ENCODE measurements around the gene SPEN. TPM values are rescaled to one million over a fixed set of nuclear protein-coding genes. Genes with fewer than 3 reads are reported as not detected.

The SPEN gene
- total RNA-seq, 1 experiment from 2014 or later, result 28.9 TPM

GRCh38 chr1:15852036-15852827 lies 4.7 kb downstream of the SPEN start:
- no peak for DNase-seq (ENCODE audit: low read depth)

- DNase-seq (ENCODE audit: low read depth), result peak; percentile 49
Observed at GRCh38 chr1:15852828-15853302, 5.4 kb downstream of the SPEN start.

DNA sequence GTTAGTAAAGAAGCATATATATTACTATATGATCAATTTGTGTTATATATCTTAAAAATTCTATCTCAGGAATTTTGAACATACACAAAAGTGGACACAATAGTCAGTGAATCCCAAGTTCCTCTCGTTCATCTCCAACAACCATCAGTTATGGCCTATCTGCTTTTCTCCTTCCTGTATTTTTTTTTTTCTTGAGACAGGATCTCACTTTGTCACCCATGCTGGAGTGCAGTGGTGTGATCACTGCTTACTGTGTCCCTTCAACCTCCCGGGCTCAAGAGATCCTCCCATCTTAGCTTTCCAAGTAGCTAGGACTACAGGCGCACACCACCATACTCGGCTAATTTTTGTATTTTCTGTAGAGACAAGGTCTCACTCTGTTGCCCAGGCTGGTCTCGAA lies 9.4 kb downstream of the SPEN start:
- DNase-seq (ENCODE audit: low read depth), result no peak

DNA sequence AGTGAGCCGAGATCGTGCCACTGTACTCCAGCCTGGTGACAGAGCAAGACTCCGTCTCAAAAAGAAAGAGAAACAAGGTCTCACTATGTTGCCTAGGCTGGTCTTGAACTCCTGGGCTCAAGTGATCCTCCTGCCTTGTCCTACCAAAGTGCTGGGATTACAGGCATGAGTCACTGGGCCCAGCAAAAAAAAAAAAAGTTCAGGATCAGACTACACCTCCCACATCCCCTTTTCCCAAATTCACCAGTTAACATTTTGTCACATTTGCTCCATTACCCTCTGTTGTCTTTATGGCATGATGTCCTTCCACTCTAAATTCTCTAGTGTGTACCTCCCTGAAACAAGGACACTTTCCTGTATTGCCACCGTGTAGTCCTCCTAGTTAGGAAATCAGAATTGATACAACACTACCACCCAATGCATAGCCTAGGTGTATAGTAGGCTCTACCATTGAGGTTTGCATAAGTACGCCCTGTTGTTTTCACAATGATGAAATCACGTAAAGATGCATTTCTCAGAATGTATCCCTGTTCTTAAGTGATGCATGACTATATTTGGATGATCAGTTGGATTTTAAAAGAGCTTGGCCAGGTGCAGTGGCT lies 10.7 kb downstream of the SPEN start:
- peak; percentile 21 for DNase-seq (ENCODE audit: low read depth)

DNA sequence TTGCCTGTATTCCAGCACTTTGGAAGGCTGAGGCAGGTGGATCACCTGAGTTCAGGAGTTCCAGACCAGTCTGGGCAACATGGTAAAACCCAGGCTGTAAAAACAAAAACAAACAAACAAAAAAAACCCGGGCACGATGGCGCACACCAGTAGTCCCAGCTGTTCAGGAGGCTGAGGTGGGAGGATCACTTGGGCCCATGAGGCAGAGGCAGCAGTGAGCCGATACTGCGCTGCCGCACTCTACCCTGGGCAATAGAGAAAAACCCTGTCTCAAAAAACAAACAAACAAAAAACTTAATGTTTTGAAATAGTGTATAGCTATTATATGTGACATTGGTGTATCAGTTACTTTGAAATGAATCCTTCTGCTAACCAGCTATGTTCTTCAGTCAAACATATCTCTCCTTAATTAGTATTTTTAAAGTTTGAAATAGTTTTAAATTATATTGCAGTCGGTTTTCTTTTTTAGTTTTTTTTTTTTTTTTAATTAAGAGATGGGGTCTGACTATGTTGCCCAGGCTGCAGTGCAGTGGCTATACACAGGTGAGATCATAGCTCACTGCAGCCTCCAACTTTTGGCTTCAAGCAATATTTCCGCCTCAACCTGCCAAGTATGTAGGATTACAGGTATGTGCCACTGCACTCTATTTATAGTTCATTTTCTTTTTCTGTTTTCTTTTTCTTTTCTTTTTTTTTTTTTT lies 11.3 kb downstream of the SPEN start:
- DNase-seq (ENCODE audit: low read depth), result no peak

GRCh38 chr1:15863156-15863901 lies 15.8 kb downstream of the SPEN start:
- DNase-seq (ENCODE audit: low read depth), result no peak

- DNase-seq (ENCODE audit: low read depth), result peak; percentile 46
Observed at GRCh38 chr1:15866721-15867201, 19.3 kb downstream of the SPEN start.

GRCh38 chr1:15867288-15867687 lies 19.8 kb downstream of the SPEN start:
- no peak for DNase-seq (ENCODE audit: low read depth)

GRCh38 chr1:15869413-15869812 lies 21.9 kb downstream of the SPEN start:
- no peak for DNase-seq (ENCODE audit: low read depth)

DNA sequence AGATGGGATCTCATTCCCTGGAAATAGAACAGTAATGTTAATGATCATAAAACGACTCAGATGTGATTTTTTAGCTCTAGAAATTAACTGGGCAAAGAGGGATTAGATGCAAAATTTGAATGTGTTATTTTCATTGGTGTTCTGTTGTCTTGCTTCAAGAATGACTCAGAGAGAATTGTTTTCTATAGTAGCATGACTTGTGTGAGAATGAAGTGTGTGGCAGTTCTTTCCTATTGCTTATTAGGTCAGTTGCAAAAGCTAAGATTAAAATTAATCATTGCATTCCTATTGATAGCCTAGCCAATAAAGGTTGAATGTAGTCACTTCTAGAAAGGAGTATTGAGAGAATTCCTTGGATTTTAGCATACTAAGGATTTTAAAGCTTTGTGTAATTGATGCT lies 22.9 kb downstream of the SPEN start:
- DNase-seq (ENCODE audit: low read depth), result no peak

- no peak for DNase-seq (ENCODE audit: low read depth)
Observed at GRCh38 chr1:15874471-15874870, 27.0 kb downstream of the SPEN start.

DNA sequence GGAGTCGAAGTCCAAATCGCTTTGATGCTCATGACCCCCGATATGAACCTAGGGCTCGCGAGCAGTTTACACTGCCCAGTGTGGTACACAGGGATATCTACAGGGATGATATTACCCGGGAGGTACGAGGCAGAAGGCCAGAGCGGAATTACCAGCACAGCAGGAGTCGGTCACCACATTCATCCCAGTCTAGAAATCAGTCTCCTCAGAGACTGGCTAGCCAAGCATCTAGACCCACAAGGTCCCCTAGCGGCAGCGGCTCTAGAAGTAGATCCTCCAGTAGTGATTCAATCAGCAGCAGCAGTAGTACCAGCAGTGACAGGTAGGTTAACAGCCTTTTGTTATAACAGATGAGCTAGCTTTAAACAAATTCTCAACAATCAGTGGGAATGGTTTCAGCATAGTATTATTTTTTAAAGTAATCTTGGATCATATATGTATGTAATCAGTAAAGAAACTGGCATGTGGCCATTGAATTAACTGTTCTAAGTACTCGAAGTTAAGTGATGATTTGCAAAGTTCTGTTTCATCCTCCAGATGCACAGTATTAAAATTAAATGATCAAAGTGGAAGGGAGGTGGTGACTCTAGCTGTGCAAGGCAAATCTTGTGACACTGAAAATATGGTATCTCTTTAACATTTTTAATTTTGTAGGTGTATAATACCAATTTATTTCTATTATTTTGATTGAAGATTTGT lies 29.0 kb downstream of the SPEN start:
- DNase-seq (ENCODE audit: low read depth), result no peak

- no peak for DNase-seq (ENCODE audit: low read depth)
Observed at GRCh38 chr1:15881961-15882360, 34.5 kb downstream of the SPEN start.

- peak; percentile 40 for DNase-seq (ENCODE audit: low read depth)
Observed at GRCh38 chr1:15882665-15883064, 35.2 kb downstream of the SPEN start.

- DNase-seq (ENCODE audit: low read depth), result no peak
Observed at GRCh38 chr1:15883326-15883725, 35.8 kb downstream of the SPEN start.

DNA sequence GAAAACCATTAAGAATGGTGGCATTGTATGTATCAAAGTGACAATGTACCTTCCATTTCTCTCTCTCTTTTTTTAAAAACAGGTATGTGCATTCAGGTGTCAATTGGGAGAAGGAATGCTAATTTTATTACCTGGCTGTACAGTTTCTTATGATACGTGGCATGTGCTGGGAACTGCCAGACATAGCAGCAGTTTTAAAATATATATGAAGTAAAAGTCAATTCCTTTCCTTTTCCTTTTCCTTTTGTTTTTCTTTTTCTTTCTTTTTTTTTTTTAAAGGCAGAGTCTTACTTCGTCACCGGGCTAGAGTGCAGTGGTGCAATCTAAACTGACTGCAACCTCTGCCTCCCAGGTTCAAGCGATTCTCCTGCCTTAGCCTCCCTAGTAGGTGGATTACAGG lies 37.0 kb downstream of the SPEN start:
- DNase-seq (ENCODE audit: low read depth), result no peak

GRCh38 chr1:15885269-15885668 lies 37.8 kb downstream of the SPEN start:
- DNase-seq (ENCODE audit: low read depth), result no peak

DNA sequence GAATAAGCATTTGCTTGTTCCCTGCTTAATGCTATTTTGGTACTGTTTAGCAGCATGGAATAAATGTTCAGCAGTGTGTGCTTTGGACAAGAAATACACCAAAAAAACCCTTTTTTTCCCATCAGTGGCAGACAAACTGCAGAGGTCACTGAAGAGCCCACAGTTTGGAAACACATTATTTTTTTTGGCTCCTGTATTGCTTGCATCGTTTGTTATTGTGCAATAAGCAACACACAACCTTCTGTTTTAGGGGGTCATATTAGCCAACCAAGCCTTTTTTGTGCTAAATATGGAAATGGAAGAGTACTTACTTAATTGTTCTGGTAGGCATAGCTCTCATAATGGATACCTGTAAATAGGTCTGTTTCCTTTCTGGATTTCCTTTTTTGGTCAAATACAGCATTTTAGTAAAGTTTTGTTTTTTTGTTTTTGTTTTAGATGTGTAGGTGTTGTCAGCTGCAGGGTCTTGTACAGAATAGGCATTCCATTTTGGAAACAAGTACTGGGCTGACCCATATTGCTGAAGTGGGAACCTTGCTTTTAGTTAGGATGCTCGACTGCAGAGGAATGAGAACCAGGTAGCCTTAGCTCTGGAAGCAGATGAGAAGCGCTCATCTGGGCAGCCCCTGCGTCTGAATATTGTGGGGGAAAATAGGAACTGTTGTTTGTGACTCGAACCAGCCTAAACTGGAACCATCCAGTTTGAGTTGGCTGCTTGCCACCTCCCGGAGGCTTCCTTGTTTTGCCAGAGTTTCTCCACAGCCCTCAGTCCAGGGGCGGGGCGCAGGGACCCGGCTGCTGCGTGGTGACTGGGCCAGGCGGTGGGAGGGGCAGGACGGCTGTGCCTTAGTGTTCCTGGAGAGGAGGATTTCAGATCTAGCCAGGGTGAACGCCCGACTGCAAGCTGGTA lies 38.4 kb downstream of the SPEN start:
- DNase-seq (ENCODE audit: low read depth), result peak; percentile 96

GRCh38 chr1:15886611-15887167 lies 39.2 kb downstream of the SPEN start:
- no peak for DNase-seq (ENCODE audit: low read depth)
